Coronary artery (tissue), 2 donors: Measurements from ENCODE around the gene AVPR2.

ENCODE experiments used
- DNase-seq: peaks from one replicate; pipeline ENCODE4 v3.0.0-alpha.2; 2017; ENCODE audit warnings: low spot score
- H3K27ac ChIP-seq, 2 donors: fragments of 200-600 bp; sonication (generic); one replicate each; pipeline ENCODE4 v1.5.1; 2016 to 2019
- H3K4me3 ChIP-seq: fragments of 200-600 bp; sonication (generic); 2 replicates; pipeline ENCODE4 v1.5.1; 2016; ENCODE audit warnings: mild to moderate bottlenecking, moderate library complexity
- TF ChIP-seq, protein P1 (sequence below): fragments of 200-600 bp; sonication (generic); IDR thresholded peaks from one replicate; pipeline ENCODE4 v1.5.1; 2019; ENCODE audit warnings: antibody characterized with exemption

AVPR2 gene

DNA sequence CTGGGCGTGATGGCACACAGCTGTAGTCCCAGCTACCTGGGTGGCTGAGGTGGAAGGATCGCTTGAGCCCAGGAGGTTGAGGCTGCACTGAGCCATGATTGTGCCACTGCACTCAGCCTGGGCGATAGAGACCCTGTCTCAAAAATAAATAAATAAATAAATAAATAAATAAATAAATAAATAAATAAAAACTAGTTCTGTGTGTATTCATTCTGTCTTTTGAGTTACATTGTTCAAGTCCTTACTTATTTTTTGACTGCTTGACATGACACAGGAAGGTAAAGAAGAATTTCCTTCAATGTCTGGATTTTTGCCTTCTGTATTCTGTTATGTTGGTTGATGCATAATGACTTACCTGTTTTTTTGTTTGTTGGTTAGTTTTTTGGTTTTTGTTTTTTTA, 32.6 kb downstream of the AVPR2 start:
- H3K27ac ChIP-seq, result no peak overlapping the region
- no peak overlapping the region for H3K4me3 ChIP-seq
- TF ChIP-seq, protein P1, sequence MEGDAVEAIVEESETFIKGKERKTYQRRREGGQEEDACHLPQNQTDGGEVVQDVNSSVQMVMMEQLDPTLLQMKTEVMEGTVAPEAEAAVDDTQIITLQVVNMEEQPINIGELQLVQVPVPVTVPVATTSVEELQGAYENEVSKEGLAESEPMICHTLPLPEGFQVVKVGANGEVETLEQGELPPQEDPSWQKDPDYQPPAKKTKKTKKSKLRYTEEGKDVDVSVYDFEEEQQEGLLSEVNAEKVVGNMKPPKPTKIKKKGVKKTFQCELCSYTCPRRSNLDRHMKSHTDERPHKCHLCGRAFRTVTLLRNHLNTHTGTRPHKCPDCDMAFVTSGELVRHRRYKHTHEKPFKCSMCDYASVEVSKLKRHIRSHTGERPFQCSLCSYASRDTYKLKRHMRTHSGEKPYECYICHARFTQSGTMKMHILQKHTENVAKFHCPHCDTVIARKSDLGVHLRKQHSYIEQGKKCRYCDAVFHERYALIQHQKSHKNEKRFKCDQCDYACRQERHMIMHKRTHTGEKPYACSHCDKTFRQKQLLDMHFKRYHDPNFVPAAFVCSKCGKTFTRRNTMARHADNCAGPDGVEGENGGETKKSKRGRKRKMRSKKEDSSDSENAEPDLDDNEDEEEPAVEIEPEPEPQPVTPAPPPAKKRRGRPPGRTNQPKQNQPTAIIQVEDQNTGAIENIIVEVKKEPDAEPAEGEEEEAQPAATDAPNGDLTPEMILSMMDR, result no peak
- DNase-seq, result no peak

GRCh38 chrX:153938226-153938786, 33.8 kb downstream of the AVPR2 start:
- Histone ChIP-seq H3K27ac (no peak overlapping the region), H3K4me3 (no peak overlapping the region)
- TF ChIP-seq, protein P1, result no peak
- no peak for DNase-seq

DNA sequence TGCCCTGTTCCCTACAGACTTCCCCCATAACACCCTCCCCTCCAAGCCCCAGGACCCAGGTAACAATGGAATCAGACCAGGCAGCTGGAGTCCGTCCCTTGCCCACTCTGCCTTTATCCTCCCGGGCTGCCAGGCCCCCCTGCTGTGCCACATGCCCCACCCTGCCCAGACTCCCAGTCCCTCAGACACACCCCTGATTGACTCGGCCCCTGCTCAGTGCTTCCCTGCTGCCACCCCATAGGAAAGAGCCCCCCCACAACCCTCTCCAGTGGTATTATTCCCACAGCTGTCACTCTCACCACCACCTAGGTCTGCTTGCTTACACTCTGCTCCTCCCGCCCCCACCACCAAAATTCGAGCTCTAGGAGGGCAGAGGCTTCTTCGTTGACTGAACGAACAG, 35.1 kb downstream of the AVPR2 start:
- H3K27ac ChIP-seq, result no peak overlapping the region
- no peak overlapping the region for H3K4me3 ChIP-seq
- TF ChIP-seq, protein P1, result no peak
- no peak for DNase-seq

DNA sequence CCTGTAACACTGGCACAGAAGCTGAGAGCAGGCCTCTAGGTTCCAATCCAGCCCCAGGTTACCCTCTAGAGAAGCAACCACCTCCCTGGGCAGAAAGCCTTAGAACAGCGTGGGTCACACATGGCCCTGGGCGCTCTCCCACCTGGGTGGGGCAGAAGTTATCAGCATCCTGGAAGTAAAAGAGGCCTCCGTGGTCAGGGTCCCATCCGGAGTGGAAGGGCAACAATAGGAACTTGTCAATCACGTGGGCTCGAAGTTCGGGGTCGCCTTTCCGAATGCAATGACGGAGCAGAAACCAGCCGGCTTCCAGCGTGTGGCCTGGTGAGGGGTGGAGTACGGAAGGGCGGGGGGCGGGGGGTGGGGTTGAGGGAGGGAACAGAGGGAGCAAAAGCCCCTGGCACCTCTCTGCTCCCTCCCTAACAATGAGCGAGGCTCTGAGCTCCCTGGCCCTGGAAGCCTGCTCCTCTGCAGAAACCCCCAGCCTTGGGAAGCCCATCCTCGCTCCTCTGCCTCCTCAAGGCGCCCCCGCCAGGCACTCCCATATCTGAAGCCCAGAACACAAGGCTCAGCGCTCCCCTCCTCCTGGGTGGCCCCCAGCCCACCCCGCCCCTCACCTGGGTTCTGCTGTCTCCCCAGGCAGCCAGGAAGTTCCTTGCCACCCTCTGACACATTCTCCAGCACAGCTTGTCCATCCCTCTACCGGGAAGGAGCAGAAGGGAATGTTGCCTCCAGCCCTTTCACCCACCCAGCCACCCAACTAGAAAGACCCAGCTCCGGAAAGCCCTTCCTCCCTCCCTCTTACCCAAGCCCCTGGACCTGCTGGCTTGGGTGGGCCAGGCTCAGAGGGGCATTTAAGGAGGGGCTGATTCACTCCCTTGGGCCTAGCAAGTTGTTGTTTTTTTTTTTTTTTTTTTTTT, 37.1 kb downstream of the AVPR2 start:
- TF ChIP-seq, protein P1, result no peak
- H3K4me3 ChIP-seq, result peak overlapping the region; percentile 21
- peak overlapping the region in 1 of 2 donors; percentile 51 for H3K27ac ChIP-seq
- DNase-seq, result no peak

GRCh38 chrX:153944140-153944799, 39.8 kb downstream of the AVPR2 start, which contains the start of gene RENBP:
Gene RENBP, minus strand, starts transcription at chrX:153944643. Its CDS starts 33 bp downstream, at chrX:153944610.
- DNase-seq, result no peak
- TF ChIP-seq, protein P1, result no peak
- peak within 1 kb of the TSS; percentile 37 to 66 for H3K27ac ChIP-seq
- H3K4me3 ChIP-seq, result peak within 1 kb of the TSS; percentile 65

- TF ChIP-seq, protein P1, result no peak
- no peak for DNase-seq
- Histone ChIP-seq H3K4me3 (peak overlapping the region; percentile 65), H3K27ac (peak overlapping the region; percentile 37 to 66)
These were observed 40.3 kb downstream of the AVPR2 start for GRCh38 chrX:153944800-153945150.
